ENCODE measurements around the gene KCTD13.

DNA sequence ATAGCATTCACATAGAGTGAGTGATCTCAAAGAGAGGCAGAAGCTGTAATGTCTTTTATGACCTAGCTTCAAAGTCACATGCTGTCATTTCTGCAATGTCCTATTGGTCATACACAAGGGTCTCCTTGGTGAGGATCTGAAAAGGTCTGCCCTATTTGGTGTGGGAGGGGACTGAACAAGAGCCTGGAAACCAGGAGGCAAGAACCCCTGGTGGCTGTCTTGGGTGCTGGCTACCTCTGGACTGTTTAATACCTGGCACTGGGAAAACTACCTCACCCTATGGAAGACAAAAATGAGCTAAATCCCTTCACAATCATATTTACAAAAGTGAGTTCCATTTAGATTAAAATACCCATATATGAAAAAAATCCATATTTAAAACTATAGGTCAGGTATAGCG, 9.0 kb downstream of the KCTD13 start:
- TF ChIP-seq, protein P1, sequence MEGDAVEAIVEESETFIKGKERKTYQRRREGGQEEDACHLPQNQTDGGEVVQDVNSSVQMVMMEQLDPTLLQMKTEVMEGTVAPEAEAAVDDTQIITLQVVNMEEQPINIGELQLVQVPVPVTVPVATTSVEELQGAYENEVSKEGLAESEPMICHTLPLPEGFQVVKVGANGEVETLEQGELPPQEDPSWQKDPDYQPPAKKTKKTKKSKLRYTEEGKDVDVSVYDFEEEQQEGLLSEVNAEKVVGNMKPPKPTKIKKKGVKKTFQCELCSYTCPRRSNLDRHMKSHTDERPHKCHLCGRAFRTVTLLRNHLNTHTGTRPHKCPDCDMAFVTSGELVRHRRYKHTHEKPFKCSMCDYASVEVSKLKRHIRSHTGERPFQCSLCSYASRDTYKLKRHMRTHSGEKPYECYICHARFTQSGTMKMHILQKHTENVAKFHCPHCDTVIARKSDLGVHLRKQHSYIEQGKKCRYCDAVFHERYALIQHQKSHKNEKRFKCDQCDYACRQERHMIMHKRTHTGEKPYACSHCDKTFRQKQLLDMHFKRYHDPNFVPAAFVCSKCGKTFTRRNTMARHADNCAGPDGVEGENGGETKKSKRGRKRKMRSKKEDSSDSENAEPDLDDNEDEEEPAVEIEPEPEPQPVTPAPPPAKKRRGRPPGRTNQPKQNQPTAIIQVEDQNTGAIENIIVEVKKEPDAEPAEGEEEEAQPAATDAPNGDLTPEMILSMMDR (tag by site-specific recombination; IDR thresholded peaks at IDR 0.05), result no peak
- TF ChIP-seq, protein P2, sequence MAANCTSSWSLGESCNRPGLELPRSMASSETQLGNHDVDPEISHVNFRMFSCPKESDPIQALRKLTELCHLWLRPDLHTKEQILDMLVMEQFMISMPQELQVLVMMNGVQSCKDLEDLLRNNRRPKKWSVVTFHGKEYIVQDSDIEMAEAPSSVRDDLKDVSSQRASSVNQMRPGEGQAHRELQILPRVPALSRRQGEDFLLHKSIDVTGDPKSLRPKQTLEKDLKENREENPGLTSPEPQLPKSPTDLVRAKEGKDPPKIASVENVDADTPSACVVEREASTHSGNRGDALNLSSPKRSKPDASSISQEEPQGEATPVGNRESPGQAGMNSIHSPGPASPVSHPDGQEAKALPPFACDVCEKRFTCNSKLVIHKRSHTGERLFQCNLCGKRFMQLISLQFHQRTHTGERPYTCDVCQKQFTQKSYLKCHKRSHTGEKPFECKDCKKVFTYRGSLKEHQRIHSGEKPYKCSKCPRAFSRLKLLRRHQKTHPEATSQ (tag by site-specific recombination; IDR thresholded peaks at IDR 0.05), result no peak
- TF ChIP-seq, protein P3, sequence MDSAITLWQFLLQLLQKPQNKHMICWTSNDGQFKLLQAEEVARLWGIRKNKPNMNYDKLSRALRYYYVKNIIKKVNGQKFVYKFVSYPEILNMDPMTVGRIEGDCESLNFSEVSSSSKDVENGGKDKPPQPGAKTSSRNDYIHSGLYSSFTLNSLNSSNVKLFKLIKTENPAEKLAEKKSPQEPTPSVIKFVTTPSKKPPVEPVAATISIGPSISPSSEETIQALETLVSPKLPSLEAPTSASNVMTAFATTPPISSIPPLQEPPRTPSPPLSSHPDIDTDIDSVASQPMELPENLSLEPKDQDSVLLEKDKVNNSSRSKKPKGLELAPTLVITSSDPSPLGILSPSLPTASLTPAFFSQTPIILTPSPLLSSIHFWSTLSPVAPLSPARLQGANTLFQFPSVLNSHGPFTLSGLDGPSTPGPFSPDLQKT (IDR thresholded peaks at IDR 0.05; ENCODE audit: borderline replicate concordance, low read depth, low read length), result no peak
